D721Med (cell line): Measurements from ENCODE around the gene ABLIM3.

Source experiments
- DNase-seq: peaks from one replicate; pipeline ENCODE4 v3.0.0; 2011; ENCODE audit warnings: low spot score; ENCODE audit not compliant: insufficient read length
- FAIRE-seq: peaks from 2 replicates; lab custom pipeline; 2011; peaks lifted over from hg19 to GRCh38; lab: Jason Lieb, UNC
- CTCF ChIP-seq: IDR thresholded peaks from 2 replicates; pipeline ENCODE4 v1.5.1; 2012; ENCODE audit warnings: mild to moderate bottlenecking, control low read depth; ENCODE audit not compliant: insufficient read depth; ENCODE audit errors: missing control alignments

Gene ABLIM3

GRCh38 chr5:149151717-149152116 lies 10.4 kb downstream of the ABLIM3 start:
- FAIRE-seq (no peak), DNase-seq (no peak)
- no peak for TF ChIP-seq CTCF

GRCh38 chr5:149152317-149152746 lies 11.0 kb downstream of the ABLIM3 start:
- DNase-seq (no peak), FAIRE-seq (no peak)
- TF ChIP-seq CTCF, result no peak

GRCh38 chr5:149153193-149153750 lies 12.0 kb downstream of the ABLIM3 start:
- FAIRE-seq (no peak), DNase-seq (no peak)
- no peak for TF ChIP-seq CTCF

GRCh38 chr5:149153751-149154610 lies 12.7 kb downstream of the ABLIM3 start:
- DNase-seq (no peak), FAIRE-seq (no peak)
- no peak for TF ChIP-seq CTCF

GRCh38 chr5:149154650-149155049 lies 13.4 kb downstream of the ABLIM3 start:
- no peak for FAIRE-seq
- TF ChIP-seq CTCF, result no peak
- DNase-seq, result no peak

GRCh38 chr5:149156435-149157083 lies 15.3 kb downstream of the ABLIM3 start:
- FAIRE-seq, result no peak
- no peak for DNase-seq
- no peak for TF ChIP-seq CTCF
